Breast epithelium (tissue), 3 donors: ENCODE measurements around the gene SENP6.
"Not testable (repeated sequence)": the region's sequence is repeated elsewhere in the genome, so short reads cannot be mapped to it uniquely, and the experiment has no call there.

Source experiments
- POLR2AphosphoS5 ChIP-seq, 3 donors: sonication (generic); formaldehyde crosslinking; IDR thresholded peaks; one replicate each; pipeline ENCODE4 v1.6.1; 2017; ENCODE audit warnings: antibody characterized with exemption in 3 of 3
- TF ChIP-seq, protein P1 (sequence below), 3 donors: fragments of 450-650 bp; IDR thresholded peaks; one replicate each; pipeline ENCODE4 v1.5.1; 2016 to 2017; ENCODE audit warnings: antibody characterized with exemption in 3 of 3, mild to moderate bottlenecking in 3 of 3, moderate library complexity in 3 of 3

DNA sequence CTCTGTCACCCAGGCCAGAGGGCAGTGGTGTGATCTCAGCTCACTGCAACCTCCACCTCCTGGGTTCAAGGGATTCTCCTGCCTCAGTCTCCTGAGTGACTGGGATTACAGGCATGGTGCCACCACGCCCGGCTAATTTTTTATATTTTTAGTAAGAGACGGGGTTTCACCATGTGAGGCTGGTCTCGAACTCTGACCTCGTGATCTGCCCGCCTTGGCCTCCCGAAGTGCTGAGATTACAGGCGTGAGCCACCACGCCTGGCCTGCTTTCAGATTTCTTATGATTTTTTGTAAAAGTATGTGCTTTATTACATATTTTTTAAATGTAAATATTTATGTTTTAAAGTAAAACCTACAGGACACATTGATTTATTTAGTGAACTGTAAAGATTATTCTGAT, 26.0 kb downstream of the SENP6 start:
- TF ChIP-seq POLR2AphosphoS5 (IDR thresholded peaks at IDR 0.05): not testable (repeated sequence)
- TF ChIP-seq, protein P1, sequence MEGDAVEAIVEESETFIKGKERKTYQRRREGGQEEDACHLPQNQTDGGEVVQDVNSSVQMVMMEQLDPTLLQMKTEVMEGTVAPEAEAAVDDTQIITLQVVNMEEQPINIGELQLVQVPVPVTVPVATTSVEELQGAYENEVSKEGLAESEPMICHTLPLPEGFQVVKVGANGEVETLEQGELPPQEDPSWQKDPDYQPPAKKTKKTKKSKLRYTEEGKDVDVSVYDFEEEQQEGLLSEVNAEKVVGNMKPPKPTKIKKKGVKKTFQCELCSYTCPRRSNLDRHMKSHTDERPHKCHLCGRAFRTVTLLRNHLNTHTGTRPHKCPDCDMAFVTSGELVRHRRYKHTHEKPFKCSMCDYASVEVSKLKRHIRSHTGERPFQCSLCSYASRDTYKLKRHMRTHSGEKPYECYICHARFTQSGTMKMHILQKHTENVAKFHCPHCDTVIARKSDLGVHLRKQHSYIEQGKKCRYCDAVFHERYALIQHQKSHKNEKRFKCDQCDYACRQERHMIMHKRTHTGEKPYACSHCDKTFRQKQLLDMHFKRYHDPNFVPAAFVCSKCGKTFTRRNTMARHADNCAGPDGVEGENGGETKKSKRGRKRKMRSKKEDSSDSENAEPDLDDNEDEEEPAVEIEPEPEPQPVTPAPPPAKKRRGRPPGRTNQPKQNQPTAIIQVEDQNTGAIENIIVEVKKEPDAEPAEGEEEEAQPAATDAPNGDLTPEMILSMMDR (IDR thresholded peaks at IDR 0.05): not testable (repeated sequence)
